SIG-M5 treated with dmso at 0.1 percent for 504 hours (cell line): ENCODE results near the gene NKX2-3.

Experiments used
- DNase-seq: peaks from one replicate; lab custom pipeline; 2025; ENCODE audit not compliant: unreplicated experiment; lab: John Stamatoyannopoulos, UW

NKX2-3 gene

GRCh38 chr10:99537989-99538917, 5.5 kb downstream of the NKX2-3 start:
- DNase-seq, result no peak

GRCh38 chr10:99539120-99539519, 6.4 kb downstream of the NKX2-3 start:
- DNase-seq, result no peak

GRCh38 chr10:99539820-99540219, 7.1 kb downstream of the NKX2-3 start:
- no peak for DNase-seq

- DNase-seq, result no peak
Measured at GRCh38 chr10:99540306-99540656, 7.5 kb downstream of the NKX2-3 start.

- no peak for DNase-seq
Measured at GRCh38 chr10:99540657-99541531, 8.2 kb downstream of the NKX2-3 start.

- no peak for DNase-seq
Measured at GRCh38 chr10:99544322-99544721, 11.6 kb downstream of the NKX2-3 start.

- DNase-seq, result peak; percentile 51
Measured at GRCh38 chr10:99548041-99548530, 15.3 kb downstream of the NKX2-3 start.

GRCh38 chr10:99551158-99551557, 18.4 kb downstream of the NKX2-3 start:
- no peak for DNase-seq

GRCh38 chr10:99551616-99552015, 18.9 kb downstream of the NKX2-3 start:
- no peak for DNase-seq

- no peak for DNase-seq
Measured at GRCh38 chr10:99555371-99555770, 22.6 kb downstream of the NKX2-3 start.

- DNase-seq, result no peak
Measured at GRCh38 chr10:99555825-99556523, 23.2 kb downstream of the NKX2-3 start.

GRCh38 chr10:99557044-99557443, 24.3 kb downstream of the NKX2-3 start:
- DNase-seq, result no peak

GRCh38 chr10:99558708-99559107, 26.0 kb downstream of the NKX2-3 start:
- no peak for DNase-seq

GRCh38 chr10:99560277-99561126, 27.8 kb downstream of the NKX2-3 start:
- peak; percentile 45 for DNase-seq

GRCh38 chr10:99562631-99563030, 29.9 kb downstream of the NKX2-3 start:
- no peak for DNase-seq

GRCh38 chr10:99564361-99564760, 31.6 kb downstream of the NKX2-3 start:
- no peak for DNase-seq

GRCh38 chr10:99565166-99565565, 32.4 kb downstream of the NKX2-3 start:
- DNase-seq, result no peak

GRCh38 chr10:99569253-99569939, 36.7 kb downstream of the NKX2-3 start:
- no peak for DNase-seq

- no peak for DNase-seq
Measured at GRCh38 chr10:99569961-99570360, 37.2 kb downstream of the NKX2-3 start.

- DNase-seq, result no peak
Measured at GRCh38 chr10:99571816-99572215, 39.1 kb downstream of the NKX2-3 start.
